Measurements from ENCODE around the gene THNSL1.

DNA sequence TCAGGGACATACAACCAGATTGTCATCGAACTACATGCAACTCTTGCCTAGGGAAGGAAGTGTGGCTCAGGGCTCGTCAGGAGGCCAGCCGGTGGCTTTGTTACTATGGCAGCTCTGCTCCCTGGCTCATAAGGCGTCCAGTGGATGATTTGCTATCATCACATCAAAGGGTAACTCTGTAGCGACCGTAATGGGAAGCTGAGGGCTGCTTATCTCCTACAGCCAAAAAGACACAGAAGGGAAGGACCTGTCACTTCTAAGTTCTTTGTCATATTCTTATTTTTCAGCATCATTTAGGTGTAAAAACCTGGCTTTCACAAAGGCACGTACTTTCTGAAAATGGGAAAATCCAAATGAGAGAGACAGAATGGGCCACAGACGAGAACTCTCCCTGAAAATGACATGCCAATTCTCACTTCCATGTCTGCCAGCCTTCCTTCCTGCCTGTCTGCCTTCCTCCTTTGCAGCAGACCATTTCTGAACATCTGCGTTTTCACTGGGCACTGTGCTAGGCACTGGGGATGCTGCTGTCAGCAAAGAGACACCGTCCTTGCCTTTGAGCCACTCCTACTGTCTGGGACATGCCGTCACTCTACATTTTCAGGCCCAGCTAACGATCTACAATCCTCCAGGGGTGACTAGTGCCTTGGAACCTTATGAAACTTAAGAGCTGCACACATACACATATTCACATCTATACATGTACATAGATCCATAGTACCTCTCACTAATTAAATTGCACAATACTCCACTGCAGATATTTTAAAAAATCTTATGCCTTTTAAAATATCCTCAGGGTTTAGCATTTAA, 27.4 kb upstream of the THNSL1 start:
- TF ChIP-seq, protein P1, sequence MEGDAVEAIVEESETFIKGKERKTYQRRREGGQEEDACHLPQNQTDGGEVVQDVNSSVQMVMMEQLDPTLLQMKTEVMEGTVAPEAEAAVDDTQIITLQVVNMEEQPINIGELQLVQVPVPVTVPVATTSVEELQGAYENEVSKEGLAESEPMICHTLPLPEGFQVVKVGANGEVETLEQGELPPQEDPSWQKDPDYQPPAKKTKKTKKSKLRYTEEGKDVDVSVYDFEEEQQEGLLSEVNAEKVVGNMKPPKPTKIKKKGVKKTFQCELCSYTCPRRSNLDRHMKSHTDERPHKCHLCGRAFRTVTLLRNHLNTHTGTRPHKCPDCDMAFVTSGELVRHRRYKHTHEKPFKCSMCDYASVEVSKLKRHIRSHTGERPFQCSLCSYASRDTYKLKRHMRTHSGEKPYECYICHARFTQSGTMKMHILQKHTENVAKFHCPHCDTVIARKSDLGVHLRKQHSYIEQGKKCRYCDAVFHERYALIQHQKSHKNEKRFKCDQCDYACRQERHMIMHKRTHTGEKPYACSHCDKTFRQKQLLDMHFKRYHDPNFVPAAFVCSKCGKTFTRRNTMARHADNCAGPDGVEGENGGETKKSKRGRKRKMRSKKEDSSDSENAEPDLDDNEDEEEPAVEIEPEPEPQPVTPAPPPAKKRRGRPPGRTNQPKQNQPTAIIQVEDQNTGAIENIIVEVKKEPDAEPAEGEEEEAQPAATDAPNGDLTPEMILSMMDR (IDR thresholded peaks at IDR 0.05) = no peak
- TF ChIP-seq POLR2A (IDR thresholded peaks at IDR 0.05) = no peak
